HG03025 (cell line): Measurements from ENCODE around the gene ST3GAL2.
"Not testable (repeated sequence)": the region's sequence is repeated elsewhere in the genome, so short reads cannot be mapped to it uniquely, and the experiment has no call there.

Experiments
- ATAC-seq: cut with Tn5 transposase; IDR thresholded peaks from one replicate; pipeline ENCODE4 v1.9.1; 2021; ENCODE audit warnings: mild to moderate bottlenecking, moderate library complexity; ENCODE audit not compliant: unreplicated experiment, low FRiP score

ST3GAL2 gene

GRCh38 chr16:70359552-70359951, 79.3 kb downstream of the ST3GAL2 start:
- no peak for ATAC-seq

GRCh38 chr16:70349783-70350182, 89.1 kb downstream of the ST3GAL2 start:
- ATAC-seq: no peak

GRCh38 chr16:70348991-70349390, 89.9 kb downstream of the ST3GAL2 start:
- ATAC-seq: no peak

GRCh38 chr16:70345840-70346239, 93.1 kb downstream of the ST3GAL2 start:
- no peak for ATAC-seq

GRCh38 chr16:70342016-70342415, 96.9 kb downstream of the ST3GAL2 start:
- no peak for ATAC-seq

- no peak for ATAC-seq
Measured at GRCh38 chr16:70341600-70341999, 97.3 kb downstream of the ST3GAL2 start.

- ATAC-seq: no peak
Measured at GRCh38 chr16:70337814-70338213, 101.1 kb downstream of the ST3GAL2 start.

- ATAC-seq: not testable (repeated sequence)
Measured at GRCh38 chr16:70332728-70333127, 106.2 kb downstream of the ST3GAL2 start.

- ATAC-seq: no peak
Measured at GRCh38 chr16:70331588-70332358, 107.1 kb downstream of the ST3GAL2 start.

- ATAC-seq: no peak
Measured at GRCh38 chr16:70331091-70331490, 107.8 kb downstream of the ST3GAL2 start.
